HG02885 (cell line): Measurements from ENCODE around the gene VASH2.
A peak's percentile ranks its signal among the peaks of the same experiment; 100 is the strongest.
"Not testable (repeated sequence)": the region's sequence is repeated elsewhere in the genome, so short reads cannot be mapped to it uniquely, and the experiment has no call there.

ENCODE experiments used
- ATAC-seq: cut with Tn5 transposase; IDR thresholded peaks from one replicate; pipeline ENCODE4 v1.9.1; 2021; ENCODE audit warnings: mild to moderate bottlenecking; ENCODE audit not compliant: unreplicated experiment, poor library complexity

The VASH2 gene

DNA sequence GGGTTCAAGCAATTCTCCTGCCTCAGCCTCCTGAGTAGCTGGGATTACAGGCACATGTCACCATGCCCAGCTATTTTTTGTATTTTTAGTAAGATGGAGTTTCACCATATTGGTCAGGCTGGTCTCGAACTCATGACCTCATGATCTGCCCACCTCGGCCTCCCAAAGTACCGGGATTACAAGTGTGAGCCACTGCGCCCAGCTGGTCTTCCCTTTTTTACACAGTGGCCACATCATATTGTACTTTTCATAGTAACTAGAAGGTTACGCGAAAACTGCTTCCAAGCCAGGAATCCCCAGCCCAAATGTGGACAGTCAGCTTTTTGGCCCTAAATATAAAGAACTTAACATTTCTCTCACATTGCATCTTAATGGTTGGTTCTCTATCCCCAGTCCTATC lies 4.2 kb downstream of the VASH2 start:
- ATAC-seq: no peak

DNA sequence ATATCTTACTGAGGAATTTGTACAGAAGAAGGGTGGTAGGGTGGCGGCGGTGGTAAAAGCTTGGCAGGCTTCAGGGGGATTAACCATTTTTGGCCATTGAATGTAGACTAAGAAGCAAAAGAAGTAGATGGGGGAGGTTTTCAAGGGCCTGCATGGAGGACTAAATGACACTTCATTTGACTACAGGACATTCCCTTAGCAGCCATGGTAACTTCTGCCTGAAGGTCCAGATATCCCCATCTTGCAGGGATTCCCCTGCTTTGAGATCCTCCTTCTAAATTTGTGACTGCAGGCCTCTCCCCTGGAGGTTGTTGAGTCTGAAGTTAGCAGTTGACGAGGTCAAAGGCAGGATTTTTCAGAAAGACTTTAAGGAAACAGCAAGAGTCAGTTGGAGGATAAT lies 4.8 kb downstream of the VASH2 start:
- ATAC-seq: no peak

DNA sequence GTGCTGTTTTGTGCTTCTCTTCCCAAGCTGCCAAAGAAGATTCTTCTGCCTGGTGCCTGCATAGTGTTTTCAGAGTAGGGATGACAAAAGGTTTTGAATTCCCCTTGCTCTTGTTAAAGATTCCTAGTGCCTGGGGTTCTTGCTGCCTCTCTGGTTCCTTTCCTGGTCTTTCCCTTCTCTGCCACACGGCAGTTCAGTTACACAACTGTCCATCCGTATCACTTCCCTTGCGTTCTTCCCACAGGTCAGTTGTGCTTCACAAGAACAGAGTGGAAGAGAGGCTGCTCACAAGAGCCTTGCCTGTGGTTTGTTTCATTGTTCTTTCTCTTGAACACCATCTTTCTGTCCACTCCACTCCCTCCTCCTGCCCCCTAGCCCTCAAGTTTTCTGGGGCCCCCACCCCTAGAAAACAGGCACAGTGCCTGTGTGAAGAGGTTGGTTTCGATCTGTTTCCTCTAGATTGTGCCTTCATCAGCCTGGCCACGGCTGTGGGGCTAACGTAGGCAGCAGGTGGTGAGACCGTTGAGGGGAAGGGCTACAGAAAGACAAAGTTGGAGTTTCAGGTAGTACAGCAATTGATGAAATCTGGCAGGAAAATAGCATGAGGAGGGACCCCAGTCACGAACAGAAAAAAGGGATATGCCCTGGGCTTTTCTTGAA lies 5.8 kb downstream of the VASH2 start:
- no peak for ATAC-seq

DNA sequence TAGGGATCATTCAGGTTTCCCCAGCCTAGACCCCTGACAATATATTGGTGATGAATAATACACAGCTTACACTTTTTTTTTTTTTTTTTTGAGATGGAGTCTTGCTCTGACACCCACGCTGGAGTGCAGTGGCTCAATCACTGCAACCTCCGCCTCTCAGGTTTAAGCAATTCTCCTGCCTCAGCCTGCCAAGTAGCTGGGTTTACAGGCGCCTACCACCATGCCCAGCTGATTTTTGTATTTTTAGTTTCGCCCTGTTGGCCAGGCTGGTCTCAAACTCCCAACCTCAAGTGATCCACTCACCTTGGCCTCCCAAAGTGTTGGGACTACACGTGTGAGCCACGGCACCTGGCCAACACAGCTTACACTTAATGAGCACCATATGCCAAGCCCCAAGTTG lies 7.2 kb downstream of the VASH2 start:
- no peak for ATAC-seq

DNA sequence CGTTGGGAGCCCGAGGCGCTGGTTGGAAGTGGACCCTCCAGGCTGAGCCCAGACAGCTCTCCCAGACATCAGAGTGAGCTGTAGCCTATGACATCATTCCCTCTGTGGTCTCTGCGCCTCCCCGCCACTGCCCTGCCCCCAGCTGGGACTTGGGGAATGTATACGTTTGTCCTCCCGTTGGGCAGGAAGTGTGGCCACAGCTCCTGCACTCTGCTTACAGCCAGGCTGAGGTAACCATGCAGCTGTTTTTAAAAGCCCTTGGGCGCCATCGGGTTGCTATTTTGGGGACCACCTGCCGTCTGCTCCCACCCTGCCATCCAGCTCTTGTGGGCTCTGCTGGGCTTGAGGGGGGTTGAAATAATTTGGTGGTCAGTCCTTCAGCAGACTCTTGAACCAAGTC lies 7.8 kb downstream of the VASH2 start:
- ATAC-seq: no peak

DNA sequence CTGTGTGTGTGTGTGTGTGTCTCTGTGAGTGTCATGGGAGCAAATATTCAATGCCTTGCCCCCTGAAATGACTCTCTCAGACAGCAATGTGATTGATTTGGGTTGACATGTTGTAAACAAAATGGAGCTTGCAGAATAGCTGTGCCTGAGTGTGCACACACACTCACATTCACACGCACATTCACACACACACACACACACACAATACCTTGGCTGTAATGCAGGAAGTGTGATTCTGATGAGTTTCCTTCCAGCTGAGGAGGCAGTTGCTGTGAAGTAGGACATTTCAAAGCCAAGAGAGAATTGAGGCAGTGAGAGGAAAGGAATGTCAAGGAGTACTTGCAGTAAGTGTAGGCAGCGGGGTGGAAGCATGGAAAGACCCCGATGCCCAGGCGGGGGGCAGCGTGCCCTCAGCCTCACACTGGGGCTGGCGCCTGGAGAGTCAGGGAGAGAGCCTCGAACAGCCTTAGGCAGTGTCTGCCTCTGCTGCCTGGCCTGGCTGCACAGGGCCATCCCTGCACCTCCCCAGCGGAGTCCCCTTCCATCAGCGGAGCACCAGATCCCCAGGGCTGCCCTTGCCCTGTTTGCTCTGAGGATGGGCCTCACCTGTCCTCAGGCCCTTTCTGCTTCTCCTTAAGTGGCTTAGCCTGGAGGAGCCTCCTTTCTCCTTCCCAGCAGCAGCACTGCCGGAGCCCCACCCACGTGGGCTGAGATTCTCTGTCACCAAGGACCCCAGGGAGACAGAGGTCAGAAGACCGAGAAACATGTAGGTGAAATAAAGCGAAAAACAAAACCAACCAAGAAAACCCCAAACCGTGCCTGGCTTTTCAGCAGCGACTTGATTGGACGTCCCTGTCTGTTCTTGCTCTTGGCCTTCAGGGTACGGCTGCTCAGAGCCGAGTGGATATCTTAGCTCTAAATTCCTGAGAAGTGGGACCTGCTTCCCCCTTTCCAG lies 9.2 kb downstream of the VASH2 start:
- peak; percentile 85 for ATAC-seq

DNA sequence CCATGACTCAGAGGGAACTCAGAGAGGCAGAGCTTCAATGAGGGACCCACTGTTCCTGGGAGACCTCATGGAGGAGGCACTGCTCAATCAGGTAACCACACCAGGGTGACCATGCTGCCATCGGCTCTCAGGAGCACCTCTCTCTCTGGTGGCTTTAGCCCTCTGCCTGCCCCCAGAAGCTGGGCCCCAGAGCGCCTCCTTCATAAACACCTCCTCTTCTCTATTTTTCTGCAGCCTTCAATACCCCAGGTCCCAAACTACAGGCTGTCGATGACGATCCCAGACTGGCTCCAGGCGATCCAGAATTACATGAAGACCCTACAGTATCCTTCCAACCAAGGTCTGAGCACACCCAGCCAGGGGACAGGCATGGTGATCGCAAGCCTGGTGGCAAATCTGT lies 10.6 kb downstream of the VASH2 start:
- no peak for ATAC-seq

DNA sequence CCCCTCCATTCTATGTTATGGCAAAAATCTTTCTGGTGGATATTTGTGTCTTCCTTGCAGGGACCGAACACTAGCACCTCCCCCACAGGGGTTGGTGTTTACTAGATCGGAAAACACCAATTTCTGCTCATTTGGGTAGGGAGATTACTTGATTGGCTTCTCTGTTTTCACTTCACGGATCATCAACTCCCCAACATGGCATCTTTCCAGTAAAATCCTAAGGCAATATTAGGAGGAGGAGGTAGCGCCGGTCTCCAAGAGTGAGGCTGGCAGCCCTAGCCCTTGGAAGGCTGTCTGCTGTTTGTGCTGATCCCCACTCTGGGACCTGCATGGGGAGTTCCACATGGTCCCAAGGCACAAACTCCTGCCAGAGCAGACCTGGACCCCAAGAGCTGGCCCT lies 12.2 kb downstream of the VASH2 start:
- no peak for ATAC-seq

DNA sequence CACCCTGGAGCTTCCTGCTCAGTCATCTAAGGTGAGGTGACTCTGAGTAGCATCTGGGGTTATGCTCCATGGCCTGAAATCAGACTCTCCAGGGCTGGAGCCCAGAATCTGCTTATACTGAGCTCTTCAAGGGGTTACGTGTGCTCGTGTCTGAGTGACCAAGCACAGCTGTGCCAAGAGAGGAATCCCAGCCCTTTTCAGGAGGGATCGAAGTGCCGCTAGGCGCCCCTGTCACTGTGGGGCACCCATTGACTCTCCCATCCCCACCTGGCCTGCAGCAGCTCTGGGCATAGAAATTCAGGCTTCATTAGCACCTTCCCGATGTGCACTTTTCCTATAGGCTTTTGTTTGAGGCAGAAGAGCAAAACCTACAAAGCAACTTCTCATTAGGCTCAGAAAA lies 13.8 kb downstream of the VASH2 start:
- no peak for ATAC-seq

DNA sequence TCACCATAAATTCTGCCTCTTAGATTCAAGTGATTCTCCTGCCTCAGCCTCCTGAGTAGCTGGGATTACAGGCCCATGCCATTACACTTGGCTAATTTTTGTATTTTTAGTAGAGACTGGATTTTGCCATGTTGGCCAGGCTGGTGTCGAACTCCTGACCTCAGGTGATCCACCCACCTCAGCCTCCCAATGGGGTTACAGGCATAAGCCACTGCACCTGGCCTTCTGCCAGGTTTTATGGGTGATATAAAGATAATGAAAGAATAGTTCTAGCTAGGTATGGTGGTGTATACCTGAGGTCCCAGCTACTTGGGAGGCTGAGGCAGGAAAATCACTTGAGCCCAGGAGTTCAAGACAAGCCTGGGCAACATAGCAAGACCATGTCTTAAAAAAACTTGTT lies 14.7 kb downstream of the VASH2 start:
- not testable (repeated sequence) for ATAC-seq

DNA sequence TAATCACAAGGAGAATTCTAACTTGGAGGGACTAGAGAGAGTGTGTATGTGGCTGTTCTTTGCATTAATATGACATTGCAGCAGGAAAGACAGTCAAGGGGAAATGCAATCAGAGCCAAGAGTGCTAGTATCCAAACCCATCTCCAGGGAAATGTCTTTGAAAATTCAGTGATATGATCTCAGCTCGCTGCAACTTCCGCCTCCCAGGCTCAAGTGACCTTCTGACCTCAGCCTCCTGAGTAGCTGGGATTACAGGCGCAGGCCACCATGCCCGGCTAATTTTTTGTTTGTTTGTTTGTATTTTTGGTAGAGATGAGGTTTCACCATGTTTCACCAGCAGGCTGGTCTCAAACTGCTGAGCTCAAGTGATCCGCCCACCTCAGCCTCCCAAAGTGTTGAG lies 16.3 kb downstream of the VASH2 start:
- no peak for ATAC-seq

DNA sequence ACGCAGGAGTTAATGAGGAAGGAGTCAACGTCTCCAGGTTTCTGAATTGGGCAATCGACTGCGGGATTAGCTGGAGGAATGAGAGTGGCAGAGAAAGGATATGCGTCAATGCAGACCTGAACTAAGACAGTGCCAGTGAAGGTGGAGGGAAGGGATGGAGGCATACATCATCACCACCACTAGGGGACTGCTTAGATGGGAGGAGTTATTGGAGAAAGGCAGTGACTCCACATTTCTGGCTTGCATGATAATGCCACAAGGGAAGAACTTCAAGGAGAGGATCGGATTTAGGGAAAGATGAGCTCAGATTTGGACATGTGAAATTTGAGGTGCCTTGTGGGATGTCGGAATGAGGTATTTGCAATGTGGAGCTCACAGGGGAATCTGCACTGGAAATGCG lies 17.5 kb downstream of the VASH2 start:
- ATAC-seq: peak; percentile 69

DNA sequence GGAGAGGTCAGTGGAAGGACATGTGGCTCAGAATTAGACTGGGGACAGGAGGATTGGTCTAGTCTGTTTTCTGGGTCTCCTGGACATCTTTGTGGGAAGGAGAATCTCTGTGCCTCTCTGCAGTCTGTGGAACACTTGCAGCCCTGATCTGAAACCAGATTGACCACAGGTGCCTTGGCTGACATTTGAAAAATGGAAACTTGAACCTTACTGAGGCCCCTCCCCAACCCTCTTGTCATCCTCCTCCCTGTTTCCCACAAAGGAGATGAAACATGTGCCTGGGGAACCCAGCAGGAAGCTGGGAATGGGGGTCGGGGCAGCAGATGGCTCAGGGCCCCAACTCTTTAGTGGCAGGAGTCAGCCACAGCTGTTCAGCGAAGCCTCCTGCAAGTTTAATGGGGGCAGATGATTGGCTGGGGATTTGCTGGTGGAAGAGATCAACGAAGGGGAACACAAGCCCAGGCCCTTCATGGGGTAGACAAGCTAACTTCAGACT lies 18.1 kb downstream of the VASH2 start:
- peak; percentile 78 for ATAC-seq

DNA sequence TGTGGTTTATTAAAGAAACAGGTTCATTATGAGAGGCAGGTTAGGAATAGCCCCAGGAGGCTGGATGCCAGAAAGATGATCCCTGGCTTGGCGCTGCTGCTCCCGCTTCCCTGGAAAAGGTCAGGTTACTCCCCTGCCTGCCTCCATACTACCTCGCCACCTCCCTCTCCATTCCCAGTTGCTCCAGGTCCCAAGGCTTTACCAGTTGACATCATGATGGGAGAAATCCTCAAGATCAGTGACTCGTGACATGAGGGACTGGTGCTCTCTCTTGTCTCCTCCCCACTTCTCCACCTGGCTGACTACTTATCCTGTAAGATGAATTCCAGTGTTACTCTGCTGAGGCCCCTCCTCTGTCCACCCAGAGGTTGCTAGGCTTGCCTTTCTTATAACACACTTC lies 19.7 kb downstream of the VASH2 start:
- ATAC-seq: no peak

DNA sequence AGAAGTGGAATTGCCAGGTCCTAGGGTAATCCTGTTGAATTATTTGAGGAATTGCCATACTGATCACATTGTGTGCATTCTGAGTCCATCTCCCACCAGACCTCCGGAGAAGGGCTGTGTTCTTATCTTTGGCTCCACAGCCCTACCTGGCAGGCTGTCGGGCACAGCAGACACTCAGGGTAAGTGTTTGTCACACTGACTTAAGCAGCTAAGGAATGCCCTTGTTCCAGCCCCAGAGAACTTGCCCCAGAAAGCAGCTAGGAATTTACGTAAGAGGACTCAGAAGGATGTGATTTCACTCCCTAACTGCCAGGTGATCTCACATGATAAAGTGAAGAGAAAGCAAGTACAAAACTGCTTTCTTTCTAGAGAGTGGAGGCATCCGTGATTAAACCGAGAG lies 21.0 kb downstream of the VASH2 start:
- no peak for ATAC-seq

DNA sequence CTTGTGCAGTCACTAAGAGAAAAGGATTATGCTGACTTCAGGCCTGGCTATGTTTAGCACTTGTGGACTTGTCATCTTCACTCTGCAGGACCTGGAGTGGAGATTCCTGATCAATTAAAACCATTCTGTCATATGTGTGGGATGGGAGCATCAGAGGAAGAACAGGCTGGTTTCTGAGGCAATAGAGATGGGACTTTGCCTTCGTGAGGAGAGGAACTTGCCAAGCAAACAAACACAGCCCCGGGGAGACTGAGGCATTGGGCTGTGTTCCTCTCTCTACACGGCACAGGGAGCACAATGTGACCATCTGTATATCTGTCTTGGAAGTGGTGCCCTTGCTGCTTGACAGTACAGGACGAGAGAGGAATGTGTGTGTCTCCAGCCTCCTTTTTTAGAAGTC lies 23.1 kb downstream of the VASH2 start:
- ATAC-seq: no peak

DNA sequence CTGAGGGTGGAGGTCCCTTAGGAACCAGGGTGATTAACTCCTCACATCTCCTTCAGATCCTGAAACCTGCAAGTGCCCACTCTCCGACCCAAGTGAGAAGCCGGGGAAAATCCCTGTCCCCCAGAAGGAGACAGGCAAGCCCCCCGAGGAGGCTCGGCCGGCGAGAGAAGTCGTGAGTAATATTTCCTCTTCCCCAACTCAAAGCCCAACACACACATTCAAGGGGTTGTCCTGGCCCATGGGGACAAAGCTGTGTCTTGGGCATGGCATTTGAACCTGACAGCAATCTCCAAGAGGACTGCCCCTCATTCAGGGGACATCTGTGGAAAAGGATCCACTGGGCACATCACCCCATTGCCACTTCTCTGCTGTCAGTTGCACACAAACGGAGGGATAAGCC lies 23.6 kb downstream of the VASH2 start:
- ATAC-seq: no peak

DNA sequence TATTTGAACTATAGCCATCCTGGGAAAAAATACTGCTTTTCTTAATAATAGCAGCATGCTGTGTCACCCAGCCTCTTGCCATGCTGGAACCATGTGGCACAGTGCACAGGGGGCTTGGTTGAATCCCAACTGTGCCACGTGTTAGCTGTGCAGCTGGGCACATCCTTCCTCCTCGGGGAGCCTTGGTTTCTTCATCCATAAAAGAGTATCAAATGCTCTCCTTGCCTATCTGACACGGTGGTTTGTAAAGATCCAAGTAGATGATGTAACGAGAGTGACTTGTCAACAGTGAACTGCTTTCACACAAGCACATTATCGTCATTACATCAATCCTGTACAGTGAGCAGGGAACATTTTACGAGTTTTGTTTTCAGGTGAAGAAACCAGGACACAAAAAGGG lies 24.4 kb downstream of the VASH2 start:
- no peak for ATAC-seq

DNA sequence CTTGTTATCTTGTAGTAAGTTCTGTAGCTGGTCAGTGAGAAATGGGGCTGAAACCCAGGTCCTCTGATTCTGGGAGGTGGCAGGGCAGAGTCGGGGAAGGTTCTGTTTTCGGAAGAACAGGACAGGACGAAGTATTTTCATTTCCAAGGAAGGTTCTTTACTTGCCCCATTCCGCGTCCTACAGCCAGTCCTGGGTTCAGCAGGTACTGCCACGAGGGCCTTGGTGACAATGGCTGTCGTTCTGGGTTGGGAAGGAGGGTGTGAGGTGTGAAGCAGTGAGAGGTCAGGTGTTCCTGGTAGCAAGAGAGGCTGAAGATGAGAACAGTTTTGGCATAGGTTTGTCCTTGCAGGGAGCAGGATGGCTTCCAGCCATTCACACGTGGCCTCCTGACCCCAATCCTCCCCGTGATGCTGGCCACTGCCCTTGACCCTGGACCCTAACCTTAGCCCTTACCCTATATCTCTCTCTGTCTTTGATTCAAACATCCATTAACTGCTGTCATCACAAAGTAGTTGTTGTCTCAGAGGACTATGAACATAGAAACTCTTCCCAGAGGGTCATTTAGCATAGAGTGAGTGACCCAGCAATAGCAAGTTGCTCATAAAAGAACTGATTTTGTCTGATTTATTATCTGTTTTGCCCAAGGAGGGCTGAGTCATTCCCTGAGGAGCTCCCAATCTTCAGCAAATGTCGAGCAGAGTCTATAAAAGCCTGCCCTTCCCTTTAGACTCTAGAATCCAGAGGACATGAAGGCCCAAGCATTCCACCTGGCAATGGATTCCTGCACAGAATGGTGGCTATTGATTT lies 25.0 kb downstream of the VASH2 start:
- no peak for ATAC-seq

DNA sequence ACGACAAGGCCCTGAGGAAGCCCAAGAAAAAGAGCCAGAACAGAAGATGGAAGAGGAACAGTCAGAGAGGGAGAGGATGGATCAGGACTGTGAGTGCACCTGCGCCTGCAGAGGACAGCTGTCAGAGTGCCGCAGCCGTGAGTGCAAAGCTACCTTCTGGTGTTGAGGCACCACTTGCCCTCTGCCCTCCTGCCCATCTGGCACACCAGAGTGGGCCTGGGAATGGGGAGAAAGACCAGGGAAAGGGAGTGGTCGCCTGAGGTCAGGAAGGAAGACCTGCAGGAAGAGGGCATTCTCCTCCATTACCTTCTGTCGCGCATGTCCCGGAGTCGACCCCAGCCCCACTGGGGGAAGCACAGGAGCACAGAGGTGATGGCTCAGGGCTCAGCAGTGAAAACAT lies 26.2 kb downstream of the VASH2 start:
- ATAC-seq: no peak
